NCI-H146 (cell line): ENCODE data around the gene NAGS.
"Not testable (repeated sequence)": the region's sequence is repeated elsewhere in the genome, so short reads cannot be mapped to it uniquely, and the experiment has no call there.

ENCODE experiments used
- DNase-seq: peaks from one replicate; lab custom pipeline; 2025; lab: John Stamatoyannopoulos, UW

Gene NAGS

GRCh38 chr17:44007346-44008204 is 3.2 kb downstream of the NAGS start:
- DNase-seq = no peak

- DNase-seq = no peak
These were observed 3.9 kb downstream of the NAGS start for GRCh38 chr17:44008205-44008909.

- DNase-seq = no peak
These were observed 6.7 kb downstream of the NAGS start for GRCh38 chr17:44010966-44011647.

GRCh38 chr17:44011876-44012275 is 7.5 kb downstream of the NAGS start:
- no peak for DNase-seq

GRCh38 chr17:44012391-44012790 is 8.0 kb downstream of the NAGS start:
- no peak for DNase-seq

GRCh38 chr17:44012874-44013273 is 8.5 kb downstream of the NAGS start:
- no peak for DNase-seq

GRCh38 chr17:44014133-44014436 is 9.7 kb downstream of the NAGS start:
- no peak for DNase-seq

- DNase-seq = peak; percentile 93
These were observed 10.2 kb downstream of the NAGS start, which contains the start of gene TMEM101 for GRCh38 chr17:44014437-44015172. TSS of gene TMEM101 (minus strand) at chr17:44014963. CDS start at chr17:44014952, 11 bp downstream.

- DNase-seq = not testable (repeated sequence)
These were observed 16.8 kb downstream of the NAGS start for GRCh38 chr17:44021227-44021626.

- DNase-seq = no peak
These were observed 17.8 kb downstream of the NAGS start for GRCh38 chr17:44022246-44022645.

- no peak for DNase-seq
These were observed 19.3 kb downstream of the NAGS start for GRCh38 chr17:44023545-44024270.

GRCh38 chr17:44024271-44024663 is 19.8 kb downstream of the NAGS start:
- DNase-seq = no peak

GRCh38 chr17:44024853-44025252 is 20.4 kb downstream of the NAGS start:
- DNase-seq = no peak

GRCh38 chr17:44029736-44030135 is 25.3 kb downstream of the NAGS start:
- no peak for DNase-seq

GRCh38 chr17:44030482-44030881 is 26.1 kb downstream of the NAGS start:
- no peak for DNase-seq

- DNase-seq = no peak
These were observed 29.5 kb downstream of the NAGS start for GRCh38 chr17:44033861-44034408.

- DNase-seq = not testable (repeated sequence)
These were observed 30.3 kb downstream of the NAGS start for GRCh38 chr17:44034688-44035087.

GRCh38 chr17:44037471-44037870 is 33.0 kb downstream of the NAGS start:
- no peak for DNase-seq

GRCh38 chr17:44038604-44039011 is 34.2 kb downstream of the NAGS start:
- DNase-seq = no peak

- no peak for DNase-seq
These were observed 35.6 kb downstream of the NAGS start for GRCh38 chr17:44039829-44040635.
